Measurements from ENCODE around the gene TNNT2.

Gene TNNT2

DNA sequence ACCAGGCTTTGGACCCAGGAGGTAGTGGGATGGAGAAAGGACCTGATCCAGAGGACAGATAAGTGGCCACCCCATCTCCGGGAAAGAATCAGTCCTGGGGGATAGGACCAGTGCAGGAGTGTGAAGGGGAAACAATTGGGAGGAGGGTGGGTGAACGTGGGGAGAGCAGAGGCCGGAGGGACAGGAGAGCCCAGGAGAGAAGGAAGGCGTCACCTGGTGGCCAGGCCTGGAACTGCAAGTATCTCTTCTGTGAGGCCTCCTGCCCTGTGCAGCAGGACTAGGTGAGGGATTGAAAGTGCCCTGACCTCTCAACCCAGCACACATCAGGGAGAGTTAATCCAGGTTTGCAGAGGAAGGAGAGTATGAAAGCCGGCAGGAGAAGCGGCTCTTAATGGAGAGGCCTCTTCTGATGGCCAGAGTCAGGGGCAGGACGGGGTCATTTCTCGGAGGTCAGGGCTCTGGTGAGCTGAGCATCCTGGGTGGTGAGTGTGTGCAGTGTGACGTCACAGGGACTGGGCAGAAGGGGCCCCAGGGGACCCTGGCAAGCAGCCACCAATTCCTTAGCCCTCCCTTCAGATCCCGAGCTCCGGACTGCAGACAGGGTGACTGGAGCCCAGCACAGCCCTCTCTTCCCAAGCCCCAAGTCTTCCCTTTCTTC lies 30.8 kb upstream of the TNNT2 start:
- TF ChIP-seq, protein P1, sequence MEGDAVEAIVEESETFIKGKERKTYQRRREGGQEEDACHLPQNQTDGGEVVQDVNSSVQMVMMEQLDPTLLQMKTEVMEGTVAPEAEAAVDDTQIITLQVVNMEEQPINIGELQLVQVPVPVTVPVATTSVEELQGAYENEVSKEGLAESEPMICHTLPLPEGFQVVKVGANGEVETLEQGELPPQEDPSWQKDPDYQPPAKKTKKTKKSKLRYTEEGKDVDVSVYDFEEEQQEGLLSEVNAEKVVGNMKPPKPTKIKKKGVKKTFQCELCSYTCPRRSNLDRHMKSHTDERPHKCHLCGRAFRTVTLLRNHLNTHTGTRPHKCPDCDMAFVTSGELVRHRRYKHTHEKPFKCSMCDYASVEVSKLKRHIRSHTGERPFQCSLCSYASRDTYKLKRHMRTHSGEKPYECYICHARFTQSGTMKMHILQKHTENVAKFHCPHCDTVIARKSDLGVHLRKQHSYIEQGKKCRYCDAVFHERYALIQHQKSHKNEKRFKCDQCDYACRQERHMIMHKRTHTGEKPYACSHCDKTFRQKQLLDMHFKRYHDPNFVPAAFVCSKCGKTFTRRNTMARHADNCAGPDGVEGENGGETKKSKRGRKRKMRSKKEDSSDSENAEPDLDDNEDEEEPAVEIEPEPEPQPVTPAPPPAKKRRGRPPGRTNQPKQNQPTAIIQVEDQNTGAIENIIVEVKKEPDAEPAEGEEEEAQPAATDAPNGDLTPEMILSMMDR (IDR thresholded peaks at IDR 0.05; ENCODE audit: insufficient read depth, low read length, poor library complexity, severe bottlenecking), result peak; percentile 99
- Histone ChIP-seq H3K27me3 (replicated peaks; ENCODE audit: control insufficient read depth, insufficient read depth, low read length) (no peaks in the 10 kb centered on the region), H3K36me3 (ENCODE audit: control insufficient read depth, insufficient read depth, low read length) (no peaks in the 10 kb centered on the region), H3K4me3 (replicated peaks; ENCODE audit: low read depth, low read length) (no peak overlapping the region)
- DNase-seq (ENCODE audit: extremely low read depth, insufficient read length), result peak; percentile 43

DNA sequence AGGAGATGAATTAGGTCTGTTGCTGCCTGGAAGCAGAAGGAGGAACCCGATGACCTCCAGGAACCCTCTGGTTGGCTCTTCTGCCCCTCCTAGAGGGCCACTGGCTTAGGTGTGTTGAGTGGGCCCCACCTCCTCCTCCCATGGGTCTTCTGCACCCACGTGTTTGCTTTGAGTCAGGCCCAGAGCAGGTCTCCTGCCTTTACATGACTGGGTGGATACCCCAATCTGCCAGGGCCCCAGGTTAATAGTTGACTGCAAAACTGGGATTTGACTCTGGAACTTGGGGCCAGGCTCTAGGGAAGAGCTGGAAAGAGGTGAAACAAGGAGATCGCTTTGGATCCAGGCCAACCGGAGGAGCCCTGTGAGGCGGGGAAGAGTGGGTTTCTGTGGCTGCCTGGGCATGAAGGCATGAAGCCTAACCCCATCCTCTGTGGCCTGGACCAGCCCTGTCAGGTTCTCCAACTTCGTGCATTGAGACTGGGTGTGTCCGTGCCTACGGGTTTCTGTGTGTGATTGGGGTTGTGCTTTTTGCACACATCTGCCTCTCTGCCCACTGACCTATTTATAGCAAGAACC lies 29.4 kb upstream of the TNNT2 start:
- Histone ChIP-seq H3K27me3 (replicated peaks; ENCODE audit: control insufficient read depth, insufficient read depth, low read length) (no peaks in the 10 kb centered on the region), H3K36me3 (ENCODE audit: control insufficient read depth, insufficient read depth, low read length) (no peaks in the 10 kb centered on the region), H3K4me3 (replicated peaks; ENCODE audit: low read depth, low read length) (no peak overlapping the region)
- TF ChIP-seq, protein P1 (IDR thresholded peaks at IDR 0.05; ENCODE audit: insufficient read depth, low read length, poor library complexity, severe bottlenecking), result no peak
- no peak for DNase-seq (ENCODE audit: extremely low read depth, insufficient read length)

DNA sequence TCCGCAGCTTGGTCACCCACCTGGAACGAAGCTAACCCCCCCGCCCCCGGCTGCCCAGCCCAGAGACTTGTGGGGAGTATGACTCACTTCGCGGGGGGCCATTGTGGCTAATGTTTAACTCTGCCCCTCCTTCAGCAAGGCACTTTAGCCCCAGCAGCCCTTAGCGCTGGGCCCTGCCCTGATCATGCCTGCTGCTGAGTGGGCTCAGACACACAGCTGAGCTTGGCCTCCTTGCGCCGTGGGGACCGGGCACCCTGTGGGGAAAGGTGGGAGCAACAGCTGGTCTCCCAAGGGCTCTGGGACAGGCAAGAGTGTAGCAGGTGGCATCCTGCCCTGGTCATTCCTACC lies 28.0 kb upstream of the TNNT2 start:
- DNase-seq (ENCODE audit: extremely low read depth, insufficient read length), result peak; percentile 38
- TF ChIP-seq, protein P1 (IDR thresholded peaks at IDR 0.05; ENCODE audit: insufficient read depth, low read length, poor library complexity, severe bottlenecking), result no peak
- Histone ChIP-seq H3K4me3 (replicated peaks; ENCODE audit: low read depth, low read length) (no peak overlapping the region), H3K27me3 (replicated peaks; ENCODE audit: control insufficient read depth, insufficient read depth, low read length) (no peaks in the 10 kb centered on the region), H3K36me3 (ENCODE audit: control insufficient read depth, insufficient read depth, low read length) (no peaks in the 10 kb centered on the region)

DNA sequence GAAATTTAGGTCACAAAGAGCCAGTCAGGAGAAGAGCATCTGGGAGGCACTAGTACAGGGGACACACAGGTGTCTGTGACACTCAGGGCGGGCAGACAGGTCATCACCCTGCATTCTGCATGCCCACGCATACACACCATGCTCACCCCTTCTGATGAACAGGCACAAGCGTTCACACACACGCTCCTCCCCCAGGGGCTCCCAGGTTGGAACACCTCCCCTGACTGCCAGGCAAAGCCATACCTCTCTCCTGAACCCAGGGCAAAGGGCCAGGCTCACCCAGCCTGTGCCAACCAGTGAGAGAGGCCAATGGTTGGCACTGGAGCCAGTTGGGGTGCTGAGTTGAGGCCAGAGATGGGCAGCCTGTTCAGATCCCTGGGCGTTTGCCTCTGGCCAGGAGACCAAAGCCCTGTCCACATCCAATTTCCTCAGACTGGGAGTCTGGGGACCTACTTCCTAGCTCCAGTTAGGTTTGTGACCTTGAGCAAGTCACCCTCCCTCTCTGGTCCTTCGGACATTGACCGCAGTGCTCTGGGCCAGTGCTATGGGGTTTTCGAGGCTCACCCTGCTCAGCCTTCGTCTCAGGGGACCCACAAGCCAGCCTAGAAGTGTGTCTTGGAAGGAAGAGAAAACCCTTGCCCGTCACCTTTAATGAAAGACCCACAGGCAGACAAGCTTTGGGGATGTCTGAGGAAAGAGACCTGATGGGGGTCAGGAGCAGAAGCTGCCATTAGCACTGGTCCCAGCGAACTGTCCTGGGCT lies 27.4 kb upstream of the TNNT2 start:
- no peak for DNase-seq (ENCODE audit: extremely low read depth, insufficient read length)
- no peaks in the 10 kb centered on the region for H3K27me3 ChIP-seq (replicated peaks; ENCODE audit: control insufficient read depth, insufficient read depth, low read length)

DNA sequence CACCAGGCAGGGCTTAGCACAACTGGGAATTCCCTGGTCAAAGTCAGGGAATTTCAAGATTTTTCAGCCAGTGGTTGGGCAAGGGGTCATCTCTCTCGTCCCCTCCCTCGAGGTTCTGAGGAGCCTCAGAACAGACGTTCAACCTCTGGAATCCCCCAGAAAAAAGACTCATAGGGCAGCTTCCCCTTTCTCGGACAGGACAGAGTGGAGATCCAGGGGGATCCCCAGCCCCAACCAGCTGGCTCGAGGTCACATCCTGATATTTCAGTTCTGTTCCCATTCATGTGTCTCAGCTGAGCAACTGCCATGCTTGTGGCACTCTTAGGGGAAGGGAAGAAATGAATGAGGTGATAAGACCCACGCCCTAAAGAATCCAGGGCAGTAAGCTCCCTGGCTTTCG lies 26.6 kb upstream of the TNNT2 start:
- H3K36me3 ChIP-seq (ENCODE audit: control insufficient read depth, insufficient read depth, low read length), result no peaks in the 10 kb centered on the region
- H3K27me3 ChIP-seq (replicated peaks; ENCODE audit: control insufficient read depth, insufficient read depth, low read length), result no peaks in the 10 kb centered on the region
- H3K4me3 ChIP-seq (replicated peaks; ENCODE audit: low read depth, low read length), result no peak overlapping the region
- TF ChIP-seq, protein P1 (IDR thresholded peaks at IDR 0.05; ENCODE audit: insufficient read depth, low read length, poor library complexity, severe bottlenecking), result no peak
- DNase-seq (ENCODE audit: extremely low read depth, insufficient read length), result no peak

More for the DNA sequence above, 27.4 kb upstream of the TNNT2 start:
- no peak overlapping the region for H3K4me3 ChIP-seq (replicated peaks; ENCODE audit: low read depth, low read length)
- TF ChIP-seq, protein P1 (IDR thresholded peaks at IDR 0.05; ENCODE audit: insufficient read depth, low read length, poor library complexity, severe bottlenecking), result no peak
- no peaks in the 10 kb centered on the region for H3K36me3 ChIP-seq (ENCODE audit: control insufficient read depth, insufficient read depth, low read length)

Data from GM06990 (cell line).